Activated CD4-positive, alpha-beta T cell treated with anti-CD3 and anti-CD28 coated beads, Interleukin-2, amount 50 U/mL, for 4 hours (primary cell): Measurements from ENCODE around the gene ST6GALNAC6.
A peak's percentile ranks its signal among the peaks of the same experiment; 100 is the strongest.

Source experiments
- DNase-seq, 2 experiments: peaks; one replicate each; pipeline ENCODE4 v3.0.0-alpha.2; 2020

Gene ST6GALNAC6

DNA sequence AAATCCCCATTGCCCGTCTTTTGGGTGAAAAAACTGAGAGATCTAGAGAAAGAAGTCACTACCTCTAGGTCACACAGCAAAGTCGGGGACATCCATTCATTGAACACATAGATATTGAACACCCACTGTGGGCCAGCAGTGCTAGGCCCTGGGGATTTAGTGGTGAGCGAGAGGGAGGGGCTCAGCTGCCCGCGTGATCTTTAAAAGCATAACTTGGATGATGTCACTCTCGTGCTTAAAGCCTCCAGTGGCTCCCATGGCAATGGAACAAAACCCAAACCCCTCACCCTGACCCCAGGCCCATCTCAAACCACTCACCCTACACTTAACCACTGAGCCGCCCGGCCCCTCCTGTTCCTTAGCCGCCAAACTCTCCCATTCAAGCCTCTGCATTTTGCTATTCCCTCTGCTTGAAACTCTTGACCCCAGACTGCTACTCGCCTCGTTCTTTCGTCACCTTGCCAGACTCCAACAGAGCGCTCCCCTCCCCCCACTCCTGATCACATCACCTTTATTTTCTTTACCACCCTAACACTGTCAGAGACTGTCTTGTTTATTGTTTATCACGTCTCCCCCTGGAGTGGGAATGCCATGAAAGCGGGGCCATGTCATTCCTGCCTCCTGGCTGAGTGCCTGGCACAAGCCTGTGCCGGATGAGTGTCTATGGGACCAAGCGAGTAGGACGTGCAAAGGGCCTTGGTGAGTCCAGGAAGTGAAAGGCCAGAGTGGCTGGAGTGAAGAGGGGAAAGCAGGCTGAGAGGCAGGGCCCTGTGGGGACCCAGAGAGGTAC lies 31.9 kb upstream of the ST6GALNAC6 start:
- DNase-seq: no peak

DNA sequence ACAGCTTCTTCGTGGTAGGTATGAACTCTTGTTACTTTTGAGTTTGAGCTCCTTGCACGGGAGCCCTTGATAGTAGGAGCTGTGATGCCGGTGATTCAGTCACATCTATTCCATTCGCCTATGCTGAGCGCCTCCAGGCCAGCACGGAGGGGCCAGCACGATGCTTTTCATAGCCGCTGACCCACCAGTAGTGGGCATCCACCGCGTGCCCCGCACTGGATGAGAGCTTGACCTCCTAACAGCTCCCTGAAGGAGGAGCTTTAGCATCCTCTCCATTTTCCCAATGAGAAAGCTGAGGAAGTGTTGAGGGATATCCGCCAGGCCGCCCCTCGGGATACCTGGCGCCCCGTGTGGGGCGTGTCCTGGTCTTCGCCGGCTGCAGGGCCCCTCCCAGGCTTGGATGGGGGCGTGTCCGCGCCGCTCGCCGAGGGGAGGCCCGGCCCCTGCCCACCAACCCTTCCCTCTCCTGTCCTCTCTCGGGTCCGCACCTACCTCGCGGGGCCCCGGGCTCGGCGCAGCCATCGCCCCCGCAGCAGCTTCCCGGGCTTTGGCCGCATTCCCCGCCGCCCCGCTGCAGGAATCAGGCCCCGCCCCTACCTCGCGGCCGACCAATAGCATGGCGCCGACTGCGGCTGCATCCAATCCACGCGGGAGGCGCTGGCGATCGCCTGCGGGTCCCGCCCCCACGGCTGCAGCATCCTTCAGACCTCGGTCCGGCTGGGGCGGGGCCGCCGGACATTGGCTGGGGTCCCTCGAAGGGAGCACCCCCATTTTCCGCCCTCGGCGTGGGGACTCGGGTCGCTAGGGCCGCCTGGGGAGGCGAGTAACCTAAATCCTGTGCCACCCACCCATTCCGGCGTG lies 31.1 kb upstream of the ST6GALNAC6 start, which contains the start of gene PIP5KL1:
Gene PIP5KL1, minus strand, starts transcription at position 547 of the 861 bp plus-strand sequence. Its CDS starts 25 bp downstream, at position 522.
- DNase-seq: peak; percentile 57 to 58

DNA sequence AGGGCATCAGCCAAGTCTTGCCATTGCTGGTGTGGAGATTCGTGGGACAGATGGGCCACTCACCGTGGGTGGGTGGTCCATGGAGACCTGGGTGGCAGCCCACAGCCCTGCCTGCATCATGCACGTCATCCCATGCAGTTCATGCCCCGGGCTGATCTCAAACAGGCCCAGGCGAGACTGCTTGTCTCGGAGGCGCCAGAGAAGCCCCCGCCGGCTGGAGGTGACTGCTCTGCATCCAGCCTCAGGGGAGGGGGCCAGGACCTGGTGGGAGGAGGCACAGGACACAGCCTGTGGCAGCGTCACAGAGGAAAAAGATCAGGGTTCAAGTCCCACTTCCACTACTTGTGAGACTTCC lies 30.2 kb upstream of the ST6GALNAC6 start:
- DNase-seq: no peak

DNA sequence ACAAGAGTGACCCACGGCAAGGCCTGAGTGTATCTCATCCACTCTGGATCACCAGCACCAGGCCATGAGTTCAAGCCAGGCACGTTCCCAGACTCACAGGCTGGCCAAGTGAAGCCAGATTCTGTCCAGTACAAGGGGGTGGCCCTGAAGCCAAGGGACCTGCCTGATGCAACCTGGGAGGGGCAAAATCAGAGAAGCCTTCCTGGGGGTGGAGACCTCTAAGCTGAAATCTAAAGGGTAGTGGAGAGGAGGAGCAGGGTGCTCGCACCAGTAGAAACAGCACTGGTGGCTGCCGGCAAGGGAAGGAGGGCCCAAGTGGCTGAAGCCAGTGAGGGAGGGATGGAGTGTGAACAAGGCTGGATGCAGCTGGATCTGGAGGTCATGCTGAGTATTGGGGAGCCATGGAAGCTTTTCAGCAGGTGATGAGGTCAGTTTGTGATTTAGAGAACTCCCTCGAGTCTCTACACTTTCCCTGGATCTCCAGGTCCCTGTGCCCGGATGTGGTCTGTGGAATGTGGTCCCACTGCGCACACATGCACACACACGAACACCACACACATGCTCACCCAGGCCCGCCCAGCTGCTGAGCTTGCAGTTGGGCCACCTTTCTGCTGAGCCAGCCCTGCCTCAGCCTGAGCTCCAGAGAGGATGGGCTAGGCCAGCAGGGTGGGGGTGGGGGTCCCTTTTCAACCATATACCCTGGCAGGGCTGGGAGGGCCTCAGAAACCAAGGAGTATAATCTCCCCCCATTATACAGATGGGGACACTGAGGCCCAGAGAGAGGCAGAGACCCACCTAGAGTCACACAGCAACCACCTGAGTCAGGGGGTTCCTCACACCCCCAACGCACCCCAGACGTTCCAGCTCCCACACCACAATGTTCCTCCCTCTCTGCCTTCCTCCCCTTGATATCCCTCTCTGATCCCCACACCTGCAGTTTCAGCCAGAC lies 29.5 kb upstream of the ST6GALNAC6 start:
- no peak for DNase-seq

DNA sequence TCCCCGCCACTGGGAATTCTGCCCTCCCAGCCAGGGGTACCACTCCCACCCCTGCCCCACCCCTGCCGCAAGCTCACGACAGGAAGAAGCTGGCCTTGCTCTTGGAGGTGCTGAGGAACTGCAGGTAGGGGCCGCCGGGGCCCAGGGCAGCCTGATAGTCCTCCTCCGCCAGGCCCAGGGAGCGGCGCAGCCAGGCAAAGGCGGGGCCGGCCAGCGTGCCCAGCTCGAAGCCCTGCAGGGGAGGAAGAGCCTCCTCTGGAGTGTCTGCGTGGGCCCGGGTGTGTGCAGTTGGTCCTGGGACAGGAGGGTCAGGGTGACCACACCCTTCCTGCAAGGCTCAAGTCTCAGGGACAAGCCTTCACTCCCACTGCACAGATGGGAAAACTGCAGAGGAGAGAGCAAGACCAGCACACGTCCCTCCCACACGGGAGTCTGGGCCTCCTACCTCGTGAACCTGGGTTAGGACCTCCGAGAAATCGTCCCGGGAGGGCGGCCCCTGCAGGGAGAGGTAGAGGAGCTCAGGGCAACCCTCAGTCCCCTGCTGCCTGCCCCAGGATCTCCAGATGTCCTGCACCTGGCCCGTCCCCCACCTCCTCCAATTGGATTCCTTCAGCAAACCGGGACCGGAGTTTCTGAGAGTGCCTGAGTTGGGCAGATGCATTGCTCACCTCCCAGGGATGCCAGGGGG lies 28.7 kb upstream of the ST6GALNAC6 start:
- no peak for DNase-seq

DNA sequence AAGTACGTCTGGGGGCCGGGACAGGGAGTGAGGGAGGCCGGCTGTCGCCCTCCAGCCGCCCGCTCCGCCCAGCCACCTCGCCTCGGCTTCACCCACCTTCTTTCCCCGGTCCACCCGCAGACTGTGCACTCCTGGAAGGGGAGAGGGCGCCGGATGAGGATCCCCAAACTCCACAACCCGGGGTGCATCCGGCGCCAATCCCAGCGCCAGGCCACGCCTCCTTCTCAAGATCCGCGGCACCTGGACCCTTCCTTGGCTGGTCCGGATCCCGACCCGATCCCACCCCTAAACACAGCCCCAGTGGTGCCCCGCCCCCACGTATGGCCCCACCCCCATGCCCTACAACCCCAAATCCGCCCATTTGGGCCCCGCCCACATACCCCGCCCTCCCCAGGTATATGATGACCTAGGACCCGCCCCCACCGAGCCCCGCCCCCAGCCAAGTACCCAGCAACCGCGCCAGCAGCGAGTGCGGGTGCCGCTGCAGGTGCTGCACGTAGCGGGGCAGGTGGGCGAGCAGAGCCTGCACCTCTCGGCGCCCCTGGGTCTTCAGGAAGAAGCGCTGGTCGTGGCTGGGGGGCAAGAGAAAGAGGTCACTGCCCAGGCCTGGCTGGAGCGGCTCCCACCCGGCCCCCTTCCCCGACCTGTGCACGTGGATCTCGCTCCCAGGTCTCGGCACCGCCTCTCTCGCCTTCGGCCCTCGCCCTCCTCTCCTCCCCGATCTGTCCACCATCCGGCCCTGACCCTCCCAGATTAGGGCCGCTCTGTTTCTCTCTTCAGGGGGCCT lies 28.0 kb upstream of the ST6GALNAC6 start:
- peak; percentile 83 for DNase-seq

DNA sequence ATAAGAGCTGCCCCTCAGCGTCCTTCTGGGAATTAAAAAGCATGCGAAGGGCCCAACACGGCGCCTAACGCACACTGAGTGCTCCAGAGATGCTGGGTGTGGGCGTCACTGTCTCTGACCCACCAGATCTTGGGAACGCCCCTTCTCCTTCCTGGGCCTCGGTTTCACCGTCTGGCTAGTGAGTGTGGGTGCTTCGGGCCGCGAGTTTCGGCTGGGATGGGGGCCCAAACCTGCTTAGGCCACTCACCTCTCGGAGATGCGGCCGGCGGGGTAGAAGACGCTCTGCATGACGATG lies 27.4 kb upstream of the ST6GALNAC6 start:
- DNase-seq: no peak

DNA sequence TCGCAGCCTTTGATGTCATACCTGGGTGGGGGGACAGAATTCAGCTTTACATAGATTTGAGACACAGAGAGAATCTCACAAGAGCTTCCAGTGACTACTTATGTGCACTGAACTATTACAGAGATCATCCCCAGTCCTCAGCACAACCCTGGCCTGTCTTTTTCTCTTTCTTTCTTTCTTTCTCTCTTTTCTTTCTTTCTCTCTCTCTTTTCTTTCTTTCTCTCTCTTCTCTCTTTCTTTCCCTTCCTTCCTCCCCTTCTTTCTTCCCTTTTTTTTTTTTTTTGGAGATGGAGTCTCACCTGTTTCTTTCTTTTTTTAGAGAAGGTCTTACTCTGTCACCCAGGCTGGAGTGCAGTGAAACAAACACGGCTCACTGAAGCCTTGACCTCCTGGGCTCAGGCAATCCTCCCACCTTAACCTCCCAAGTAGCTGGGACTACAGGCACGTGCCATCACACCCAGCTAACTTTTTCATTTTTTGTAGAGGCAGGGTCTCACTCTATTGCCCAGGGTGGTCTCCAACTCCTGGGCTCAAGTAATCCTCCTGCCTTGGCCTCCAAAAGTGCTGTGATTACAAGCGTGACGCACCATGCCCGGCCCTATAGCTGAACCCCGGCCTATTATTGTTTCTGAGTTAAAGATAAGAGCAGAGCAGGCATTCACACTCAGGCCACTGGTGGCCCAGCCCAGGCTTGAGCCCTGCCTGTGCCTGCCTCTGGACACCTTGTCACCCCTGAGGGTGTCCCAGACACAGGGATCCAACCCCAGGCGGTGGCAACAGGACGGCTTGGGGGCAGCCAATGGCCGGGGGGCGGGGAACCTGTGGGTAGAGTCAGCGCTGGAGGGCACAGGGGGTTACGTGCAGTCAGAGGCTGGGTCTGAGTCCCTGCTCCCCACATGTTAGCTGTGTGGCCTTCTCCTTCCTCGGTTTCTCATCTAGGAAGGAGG lies 26.8 kb upstream of the ST6GALNAC6 start:
- no peak for DNase-seq

DNA sequence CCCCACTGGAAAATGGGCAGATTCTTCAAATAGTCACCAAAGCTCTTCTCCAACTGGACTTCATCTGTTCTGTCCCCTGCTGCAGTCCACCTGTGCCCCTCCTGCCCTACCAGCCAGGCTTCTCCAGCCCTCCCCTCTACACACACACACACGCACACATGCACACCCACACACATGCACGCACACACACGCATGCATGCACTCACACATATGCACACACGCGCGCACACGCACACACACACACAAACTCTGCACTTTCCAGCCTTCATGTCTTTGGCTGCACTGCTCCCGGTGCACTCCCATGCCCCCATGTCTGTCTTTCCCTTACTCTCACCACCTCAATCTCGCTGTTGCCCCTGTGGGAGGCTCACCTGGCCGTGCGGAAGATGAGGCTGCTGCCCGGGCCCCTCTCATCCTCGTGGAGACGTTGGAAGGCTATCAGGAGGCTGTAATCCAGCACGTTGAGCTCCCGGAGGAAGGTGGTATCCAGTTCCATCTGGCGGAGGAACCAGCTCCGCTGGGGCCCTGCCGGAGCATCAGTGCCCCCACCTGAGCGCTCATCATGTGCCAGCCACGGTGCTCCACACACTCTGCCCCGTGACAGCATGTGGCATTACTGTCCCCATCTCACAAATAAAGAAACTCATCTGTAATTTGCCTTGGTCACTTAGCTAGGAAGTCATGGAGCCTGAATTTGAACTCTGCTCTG lies 25.5 kb upstream of the ST6GALNAC6 start:
- no peak for DNase-seq

DNA sequence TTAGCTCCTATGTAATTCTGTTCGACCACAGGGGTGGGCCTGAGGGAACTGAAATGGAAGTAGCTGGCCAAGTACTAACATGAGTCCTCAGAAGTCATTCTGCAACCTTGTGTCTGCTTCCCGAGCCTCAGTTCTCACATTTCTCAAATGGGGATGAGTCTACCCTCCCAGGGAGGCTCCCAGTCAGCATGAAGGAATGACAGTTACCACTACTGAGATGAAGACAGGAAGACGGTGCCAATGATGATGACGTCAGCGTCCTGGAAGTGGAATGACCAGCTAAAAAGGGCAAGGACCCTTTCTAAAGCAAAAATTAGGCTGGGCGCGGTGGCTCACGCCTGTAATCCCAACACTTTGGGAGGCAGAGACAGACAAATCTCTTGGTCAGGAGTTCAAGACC lies 24.4 kb upstream of the ST6GALNAC6 start:
- DNase-seq: no peak

DNA sequence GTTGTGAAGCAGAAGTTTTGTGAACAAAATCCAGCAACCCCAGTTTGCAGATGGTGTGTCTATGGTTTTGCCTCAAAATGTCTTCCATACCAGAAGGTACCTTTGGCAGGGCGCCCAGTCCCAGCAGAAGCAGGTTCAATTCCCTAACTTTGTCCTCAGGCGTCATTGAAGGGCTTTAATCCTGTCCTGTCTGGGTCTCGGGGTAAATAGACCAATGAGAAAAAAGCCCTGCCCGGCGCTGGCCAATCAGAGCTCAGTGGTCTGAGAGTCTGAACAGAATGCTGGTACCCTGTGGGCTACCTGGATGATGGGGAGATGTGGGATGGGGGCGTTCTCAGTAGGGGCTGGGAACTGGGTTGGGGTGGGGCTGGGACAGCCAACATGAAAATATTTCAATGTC lies 23.6 kb upstream of the ST6GALNAC6 start:
- DNase-seq: no peak

DNA sequence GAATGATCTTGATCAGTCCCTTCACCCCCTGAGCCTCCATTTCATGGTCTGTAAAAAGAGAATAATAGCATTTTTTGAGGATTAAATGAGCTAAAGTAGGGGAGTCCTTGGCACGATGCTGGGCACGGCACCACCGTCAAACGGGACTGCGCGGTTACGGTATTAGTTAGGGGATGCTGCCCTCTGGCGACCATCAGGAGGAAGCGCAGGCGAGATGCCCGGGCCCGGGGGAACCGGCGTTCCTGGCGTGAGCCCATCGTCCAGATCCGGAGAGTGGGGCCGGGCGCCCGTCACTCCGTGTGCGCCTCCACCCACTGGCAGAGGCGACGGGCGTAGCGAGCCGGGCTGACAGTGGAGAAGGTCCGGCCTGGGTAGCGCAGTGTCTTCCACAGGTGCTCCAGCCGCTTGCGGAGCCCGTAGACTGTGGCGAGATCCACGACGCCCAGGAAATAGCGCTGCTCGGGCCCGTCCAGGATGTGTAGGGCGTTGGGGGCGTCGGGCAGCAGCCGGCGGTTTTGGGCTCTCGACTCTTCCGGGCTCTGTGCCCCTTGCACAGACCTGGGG lies 22.2 kb upstream of the ST6GALNAC6 start:
- peak; percentile 71 to 72 for DNase-seq

DNA sequence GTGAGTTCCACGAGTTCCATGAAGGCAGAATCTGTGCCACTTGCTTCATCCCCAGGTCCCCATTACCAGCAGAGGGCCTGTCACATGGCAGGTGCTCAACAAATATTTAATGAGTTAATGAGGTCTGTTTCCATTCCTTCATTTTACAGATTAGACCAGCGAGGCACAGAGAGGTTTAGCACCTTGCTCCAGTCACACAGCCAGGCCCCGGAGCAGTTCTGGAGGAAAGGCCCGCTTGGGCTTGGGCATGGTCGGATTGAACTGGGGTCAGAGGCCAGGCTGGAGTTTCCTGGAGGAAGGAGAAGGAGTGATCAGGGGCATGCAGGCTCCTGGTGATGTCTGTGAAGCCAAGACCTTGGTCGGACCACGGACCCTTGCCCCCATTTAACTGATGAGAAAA lies 21.4 kb upstream of the ST6GALNAC6 start:
- DNase-seq: no peak

DNA sequence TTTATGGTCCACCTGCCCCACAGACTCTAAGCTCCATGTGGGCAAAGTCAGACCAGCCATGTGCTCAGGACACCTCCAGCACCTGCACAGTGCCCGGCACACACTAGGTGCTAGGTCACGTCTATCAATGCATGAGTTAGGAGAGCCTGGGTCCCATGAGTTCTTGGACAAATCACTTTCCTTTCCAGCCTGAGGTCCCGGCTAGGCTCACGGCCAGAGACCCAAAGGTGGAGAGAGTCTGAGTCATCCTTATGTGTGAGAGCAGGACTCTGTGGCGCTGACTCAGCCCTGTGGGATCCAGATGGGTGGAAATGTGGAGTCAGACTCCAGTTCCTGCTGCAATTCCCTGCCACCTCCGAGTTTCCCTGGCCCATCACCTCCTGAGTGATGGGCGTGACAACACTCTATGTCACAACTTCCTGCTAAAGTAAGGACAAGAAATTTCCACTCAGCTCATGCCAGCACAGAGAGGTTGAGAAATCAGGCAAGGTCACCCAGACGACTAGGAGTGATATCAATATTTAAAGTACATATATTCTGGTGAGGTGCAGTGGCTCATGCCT lies 19.9 kb upstream of the ST6GALNAC6 start:
- no peak for DNase-seq

DNA sequence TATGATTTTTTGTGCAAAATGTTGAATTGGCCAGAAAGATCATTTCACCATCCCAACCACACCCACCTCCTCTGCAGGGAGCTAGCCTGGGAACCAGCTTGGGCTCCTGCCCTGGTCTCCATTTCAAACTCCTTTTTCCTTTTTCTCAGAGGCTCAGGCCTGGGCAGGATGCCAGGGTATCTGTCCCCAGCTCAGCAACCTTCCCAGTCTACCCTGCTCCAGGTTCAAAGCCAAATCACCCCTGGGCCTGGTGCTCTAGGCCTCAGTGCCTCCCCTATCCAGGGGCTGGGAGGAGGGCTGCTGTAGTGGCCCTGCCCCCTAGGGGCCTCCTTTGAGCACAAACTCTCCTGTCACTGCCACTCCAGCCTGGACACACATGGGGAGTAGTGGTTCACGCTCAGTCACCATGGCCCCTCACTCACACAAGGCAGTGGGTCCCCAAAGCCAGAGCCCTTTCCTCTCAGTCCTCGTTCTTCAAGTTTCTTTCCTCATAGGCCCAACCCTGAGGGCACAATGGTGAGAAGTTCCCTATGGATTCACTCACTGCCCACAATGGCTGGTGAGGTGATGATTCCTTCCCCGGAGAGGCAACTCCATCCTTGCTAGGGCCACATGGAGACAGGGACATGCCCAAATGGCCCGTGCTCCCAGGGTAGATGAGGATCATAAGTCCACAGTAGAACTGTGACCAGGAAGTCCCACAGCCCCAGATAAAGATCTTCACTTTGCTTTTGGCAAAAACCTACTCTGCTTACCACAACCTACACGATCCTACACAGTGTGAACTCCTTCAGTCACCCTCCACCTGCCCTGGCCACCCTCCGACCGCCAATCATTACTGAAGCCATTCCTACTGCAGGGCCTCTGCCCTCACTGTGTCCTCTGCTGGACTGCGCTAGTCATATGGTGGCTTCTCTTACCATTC lies 19.0 kb upstream of the ST6GALNAC6 start:
- no peak for DNase-seq

DNA sequence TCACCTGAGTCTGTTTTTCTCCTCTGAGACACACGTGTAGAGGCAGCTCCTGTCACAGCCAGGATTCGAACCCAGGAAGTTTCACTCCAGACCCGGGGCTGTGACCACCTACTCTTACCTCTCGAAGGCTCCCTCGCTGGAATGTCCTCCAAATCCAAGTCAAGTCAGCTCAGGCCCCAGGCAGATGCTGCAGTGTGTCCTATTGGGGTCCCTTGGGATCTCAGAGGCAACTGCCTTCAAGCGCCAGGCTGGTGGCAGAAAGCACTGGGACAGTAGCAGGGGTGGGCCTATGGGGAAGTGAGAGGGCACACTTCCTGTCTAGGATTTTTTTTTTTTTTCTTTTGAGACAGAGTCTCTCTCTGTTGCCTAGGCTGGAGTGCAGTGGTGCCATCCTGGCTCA lies 18.2 kb upstream of the ST6GALNAC6 start:
- no peak for DNase-seq

DNA sequence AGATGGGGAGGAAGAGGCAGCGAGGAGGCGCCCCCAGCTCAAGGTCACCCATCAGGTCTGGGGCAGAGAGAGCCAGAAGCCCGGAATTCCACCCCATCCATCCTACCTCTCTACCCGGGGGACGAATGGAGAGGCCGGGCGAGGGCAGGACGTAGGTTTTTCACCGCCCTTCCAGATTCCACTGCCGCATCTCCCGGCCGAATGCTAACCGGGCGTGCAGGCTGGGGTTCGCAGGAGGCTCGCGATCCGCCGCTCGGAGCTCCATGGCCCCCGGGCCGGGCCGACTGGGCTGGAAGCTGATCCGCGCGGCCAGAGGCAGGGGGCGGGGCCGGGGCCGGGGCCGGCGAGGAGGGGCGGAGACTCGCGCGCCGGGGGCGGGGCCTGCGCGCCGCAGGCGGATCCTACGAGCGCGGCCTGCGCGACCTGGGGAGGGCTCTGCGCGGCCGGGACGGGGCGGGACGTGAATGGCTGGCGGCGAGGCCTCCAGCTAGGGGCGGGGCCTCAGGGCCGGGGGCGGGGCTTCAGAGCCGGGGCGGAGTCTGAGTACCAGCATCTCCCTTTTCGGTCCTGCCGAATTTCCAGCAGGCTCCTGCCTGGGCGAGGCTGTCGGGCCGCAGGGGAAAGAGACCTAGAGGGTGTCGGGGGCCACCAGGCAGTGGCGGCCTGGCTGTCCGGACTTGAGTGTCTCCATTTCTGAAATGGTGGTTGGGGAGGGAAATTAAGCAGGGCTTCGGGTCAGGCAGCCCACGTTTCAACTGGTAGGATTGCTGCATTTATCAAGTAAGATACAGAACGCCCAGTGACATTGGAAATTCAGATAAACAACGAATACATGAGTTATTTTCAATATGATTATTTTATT lies 17.5 kb upstream of the ST6GALNAC6 start, which contains the start of gene ST6GALNAC4:
Gene ST6GALNAC4, minus strand, starts transcription at position 322 of the 862 bp plus-strand sequence. CDS start 622 bp downstream, outside the sequence.
- peak; percentile 94 to 97 for DNase-seq
